ENCODE measurements around the gene OR2A25. TPM values are rescaled to one million over a fixed set of nuclear protein-coding genes. Genes with fewer than 3 reads are reported as not detected.

Gene OR2A25
- total RNA-seq, 1 donor from 2014 or later: not detected

- Histone ChIP-seq H3K4me1 (no peaks in the 10 kb centered on the region), H3K27ac (no peak overlapping the region), H3K9me3 (no peaks in the 10 kb centered on the region), H3K27me3 (no peaks in the 10 kb centered on the region), H3K4me3 (no peak overlapping the region), H3K36me3 (no peaks in the 10 kb centered on the region)
- intact Hi-C loops (cut with DNase I): no loop called here
- no peak for DNase-seq (ENCODE audit: extremely low spot score in 2 of 2)
- TF ChIP-seq CTCF (IDR thresholded peaks at IDR 0.05) (no peak), POLR2A (IDR thresholded peaks at IDR 0.05) (no peak), POLR2AphosphoS5 (IDR thresholded peaks at IDR 0.05; ENCODE audit: insufficient read depth in 1 of 2, low read depth in 1 of 2) (no peak)
Measured at GRCh38 chr7:144090667-144091066, 21.1 kb downstream of the OR2A25 start.

- TF ChIP-seq CTCF (IDR thresholded peaks at IDR 0.05): no peak
- no peak for TF ChIP-seq POLR2A (IDR thresholded peaks at IDR 0.05)
- intact Hi-C loops (cut with DNase I): no loop called here
- H3K4me1 ChIP-seq: no peaks in the 10 kb centered on the region
Measured at GRCh38 chr7:144098776-144099175, 29.2 kb downstream of the OR2A25 start.

GRCh38 chr7:144100607-144101006, 31.0 kb downstream of the OR2A25 start:
- H3K4me1 ChIP-seq: no peaks in the 10 kb centered on the region

More at GRCh38 chr7:144098776-144099175, 29.2 kb downstream of the OR2A25 start:
- Histone ChIP-seq H3K4me3 (no peak overlapping the region), H3K27ac (no peak overlapping the region), H3K27me3 (no peaks in the 10 kb centered on the region), H3K9me3 (no peaks in the 10 kb centered on the region), H3K36me3 (no peaks in the 10 kb centered on the region)
- DNase-seq (ENCODE audit: extremely low spot score in 2 of 2): no peak

GRCh38 chr7:144102041-144102440, 32.4 kb downstream of the OR2A25 start:
- Histone ChIP-seq H3K27me3 (no peaks in the 10 kb centered on the region), H3K4me3 (no peak overlapping the region), H3K27ac (no peak overlapping the region), H3K4me1 (no peaks in the 10 kb centered on the region), H3K36me3 (no peaks in the 10 kb centered on the region), H3K9me3 (no peaks in the 10 kb centered on the region)
- TF ChIP-seq POLR2A (IDR thresholded peaks at IDR 0.05) (no peak), POLR2AphosphoS5 (IDR thresholded peaks at IDR 0.05; ENCODE audit: insufficient read depth in 1 of 2, low read depth in 1 of 2) (no peak), CTCF (IDR thresholded peaks at IDR 0.05) (no peak)
- no peak for DNase-seq (ENCODE audit: extremely low spot score in 2 of 2)
- intact Hi-C loops (cut with DNase I): no loop called here

More at GRCh38 chr7:144100607-144101006, 31.0 kb downstream of the OR2A25 start:
- no peak for DNase-seq (ENCODE audit: extremely low spot score in 2 of 2)
- TF ChIP-seq CTCF (IDR thresholded peaks at IDR 0.05) (no peak), POLR2AphosphoS5 (IDR thresholded peaks at IDR 0.05; ENCODE audit: insufficient read depth in 1 of 2, low read depth in 1 of 2) (no peak)
- H3K9me3 ChIP-seq: no peaks in the 10 kb centered on the region
- no peaks in the 10 kb centered on the region for H3K36me3 ChIP-seq
- no peaks in the 10 kb centered on the region for H3K27me3 ChIP-seq
- intact Hi-C loops (cut with DNase I): no loop called here
- H3K4me3 ChIP-seq: no peak overlapping the region
- H3K27ac ChIP-seq: no peak overlapping the region

- intact Hi-C loops (cut with DNase I): no loop called here
- H3K4me3 ChIP-seq: no peak overlapping the region
- no peak overlapping the region for H3K27ac ChIP-seq
- no peaks in the 10 kb centered on the region for H3K36me3 ChIP-seq
- DNase-seq (ENCODE audit: extremely low spot score in 2 of 2): no peak
- no peaks in the 10 kb centered on the region for H3K27me3 ChIP-seq
- H3K9me3 ChIP-seq: no peaks in the 10 kb centered on the region
- no peaks in the 10 kb centered on the region for H3K4me1 ChIP-seq
- no peak for TF ChIP-seq POLR2AphosphoS5 (IDR thresholded peaks at IDR 0.05; ENCODE audit: insufficient read depth in 1 of 2, low read depth in 1 of 2)
- no peak for TF ChIP-seq POLR2A (IDR thresholded peaks at IDR 0.05)
- TF ChIP-seq CTCF (IDR thresholded peaks at IDR 0.05): no peak
Measured at GRCh38 chr7:144105211-144105610, 35.6 kb downstream of the OR2A25 start.

All from vagina (tissue), 2 donors.